Omental fat pad (tissue), 4 donors: ENCODE results near the gene CHCHD6. TPM values are rescaled to one million over a fixed set of nuclear protein-coding genes. Genes with fewer than 3 reads are reported as not detected.
A peak's percentile ranks its signal among the peaks of the same experiment; 100 is the strongest.

ENCODE experiments used
- ATAC-seq: fragments of 150-250 bp; one replicate; pipeline ENCODE4 v1.9.1; 2016; ENCODE audit warnings: mild to moderate bottlenecking, moderate library complexity; ENCODE audit not compliant: low FRiP score
- DNase-seq: peaks from one replicate; pipeline ENCODE4 v3.0.0-alpha.2; 2019; ENCODE audit warnings: low spot score
- total RNA-seq, 4 donors: library from RNA; depleted of rRNA; stranded (reverse); fragments of >200 nt; gene quantifications; one replicate each; pipeline ENCODE4 v1.1.0, GENCODE V29; 2016
- TF ChIP-seq, protein P1 (sequence below), 3 donors: fragments of 450-650 bp; IDR thresholded peaks; one replicate each; pipeline ENCODE4 v1.5.1; 2016 to 2017; ENCODE audit warnings: antibody characterized with exemption in 3 of 3, mild to moderate bottlenecking in 3 of 3, moderate library complexity in 2 of 3

CHCHD6 gene
- total RNA-seq, 4 donors from 2014 or later = 7.5 to 19.7 (median 11.5) TPM

DNA sequence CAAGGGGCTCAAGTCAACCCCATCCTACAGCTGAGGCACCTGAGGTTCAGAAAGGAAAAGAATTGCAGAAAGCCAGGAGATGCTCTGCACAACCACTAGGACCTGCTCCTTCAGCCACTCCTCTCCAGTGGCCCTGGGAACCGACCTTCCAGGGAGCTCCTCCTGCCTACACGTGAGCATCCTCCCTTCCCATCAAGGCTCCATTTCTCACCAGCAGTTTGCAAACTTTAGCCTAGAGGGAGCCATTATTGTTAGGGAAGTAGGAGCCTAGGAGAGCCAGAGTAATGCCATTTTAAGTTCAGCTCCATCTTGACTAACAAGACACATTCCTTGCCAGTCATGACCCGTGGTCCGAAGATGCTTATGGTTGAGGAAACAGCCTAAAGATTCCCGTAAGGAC is 11.2 kb upstream of the CHCHD6 start:
- TF ChIP-seq, protein P1, sequence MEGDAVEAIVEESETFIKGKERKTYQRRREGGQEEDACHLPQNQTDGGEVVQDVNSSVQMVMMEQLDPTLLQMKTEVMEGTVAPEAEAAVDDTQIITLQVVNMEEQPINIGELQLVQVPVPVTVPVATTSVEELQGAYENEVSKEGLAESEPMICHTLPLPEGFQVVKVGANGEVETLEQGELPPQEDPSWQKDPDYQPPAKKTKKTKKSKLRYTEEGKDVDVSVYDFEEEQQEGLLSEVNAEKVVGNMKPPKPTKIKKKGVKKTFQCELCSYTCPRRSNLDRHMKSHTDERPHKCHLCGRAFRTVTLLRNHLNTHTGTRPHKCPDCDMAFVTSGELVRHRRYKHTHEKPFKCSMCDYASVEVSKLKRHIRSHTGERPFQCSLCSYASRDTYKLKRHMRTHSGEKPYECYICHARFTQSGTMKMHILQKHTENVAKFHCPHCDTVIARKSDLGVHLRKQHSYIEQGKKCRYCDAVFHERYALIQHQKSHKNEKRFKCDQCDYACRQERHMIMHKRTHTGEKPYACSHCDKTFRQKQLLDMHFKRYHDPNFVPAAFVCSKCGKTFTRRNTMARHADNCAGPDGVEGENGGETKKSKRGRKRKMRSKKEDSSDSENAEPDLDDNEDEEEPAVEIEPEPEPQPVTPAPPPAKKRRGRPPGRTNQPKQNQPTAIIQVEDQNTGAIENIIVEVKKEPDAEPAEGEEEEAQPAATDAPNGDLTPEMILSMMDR (IDR thresholded peaks at IDR 0.05) = no peak
- DNase-seq (no peak), ATAC-seq (no peak)

DNA sequence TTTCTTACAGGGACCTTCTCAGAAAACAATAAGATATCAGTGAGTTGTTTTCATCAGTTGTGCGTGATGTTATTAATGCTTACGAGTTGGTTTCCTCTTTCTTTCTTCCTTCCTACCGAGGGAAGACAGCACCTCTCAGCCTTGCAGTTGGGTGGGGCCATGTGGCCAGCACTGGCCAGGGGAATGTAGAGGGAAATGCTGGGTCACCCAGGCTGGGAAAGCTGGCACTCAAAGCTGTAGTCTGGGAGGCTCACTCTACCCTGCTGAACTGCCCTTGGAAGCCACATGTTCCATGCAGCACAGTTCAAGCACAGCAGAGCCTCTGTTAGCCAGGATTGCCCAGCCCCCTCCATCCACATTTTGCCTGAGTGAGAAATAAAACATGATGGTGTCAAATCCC is 10.1 kb upstream of the CHCHD6 start:
- TF ChIP-seq, protein P1 (IDR thresholded peaks at IDR 0.05) = no peak
- ATAC-seq (no peak), DNase-seq (no peak)

DNA sequence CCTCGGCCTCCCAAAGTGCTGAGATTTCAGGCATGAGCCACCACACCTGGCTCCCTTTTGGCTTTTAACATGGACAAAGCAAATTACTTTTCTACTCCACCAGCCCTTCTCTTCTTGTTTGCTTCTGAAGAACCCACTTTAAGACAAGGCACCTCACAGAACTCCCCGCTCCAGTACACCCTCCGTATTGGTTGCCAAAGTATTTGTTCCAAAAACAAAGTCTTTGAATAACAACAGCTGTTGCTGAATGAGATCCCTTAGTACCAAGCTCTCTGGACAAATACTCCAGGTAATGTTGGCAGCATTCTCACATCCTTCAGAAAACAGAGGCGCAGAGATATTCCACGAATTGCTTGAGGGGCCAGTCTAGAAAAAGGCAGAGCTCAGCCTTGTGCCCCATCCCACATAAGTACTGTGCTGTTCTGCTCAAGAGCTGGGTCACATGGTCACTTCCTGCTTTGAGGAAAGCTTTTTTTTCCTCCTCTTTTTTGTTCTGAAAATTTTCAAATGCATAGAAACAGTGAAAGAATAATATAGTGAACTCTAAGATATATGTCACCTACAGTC is 7.3 kb upstream of the CHCHD6 start:
- no peak for DNase-seq
- TF ChIP-seq, protein P1 (IDR thresholded peaks at IDR 0.05) = no peak
- ATAC-seq = no peak

DNA sequence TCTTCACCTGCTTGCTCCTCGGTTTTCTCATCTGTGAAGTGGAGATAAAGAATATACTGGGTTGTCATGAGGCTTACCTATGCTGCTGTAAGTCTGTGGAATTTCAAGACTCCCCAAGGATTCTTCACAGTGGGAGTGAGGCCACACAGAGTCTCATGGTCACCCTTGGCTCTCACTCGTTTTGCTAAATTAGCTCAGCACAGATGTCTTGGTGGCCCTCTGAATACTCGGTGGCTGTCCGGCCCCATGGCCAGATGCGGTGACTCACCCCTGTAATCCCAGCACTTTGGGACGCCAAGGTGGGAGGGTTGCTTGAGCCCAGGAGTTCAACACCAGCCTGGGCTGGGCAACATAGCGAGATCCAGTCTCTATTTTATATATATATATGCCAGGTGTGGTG is 5.0 kb upstream of the CHCHD6 start:
- DNase-seq (no peak), ATAC-seq (no peak)
- TF ChIP-seq, protein P1 (IDR thresholded peaks at IDR 0.05) = no peak

DNA sequence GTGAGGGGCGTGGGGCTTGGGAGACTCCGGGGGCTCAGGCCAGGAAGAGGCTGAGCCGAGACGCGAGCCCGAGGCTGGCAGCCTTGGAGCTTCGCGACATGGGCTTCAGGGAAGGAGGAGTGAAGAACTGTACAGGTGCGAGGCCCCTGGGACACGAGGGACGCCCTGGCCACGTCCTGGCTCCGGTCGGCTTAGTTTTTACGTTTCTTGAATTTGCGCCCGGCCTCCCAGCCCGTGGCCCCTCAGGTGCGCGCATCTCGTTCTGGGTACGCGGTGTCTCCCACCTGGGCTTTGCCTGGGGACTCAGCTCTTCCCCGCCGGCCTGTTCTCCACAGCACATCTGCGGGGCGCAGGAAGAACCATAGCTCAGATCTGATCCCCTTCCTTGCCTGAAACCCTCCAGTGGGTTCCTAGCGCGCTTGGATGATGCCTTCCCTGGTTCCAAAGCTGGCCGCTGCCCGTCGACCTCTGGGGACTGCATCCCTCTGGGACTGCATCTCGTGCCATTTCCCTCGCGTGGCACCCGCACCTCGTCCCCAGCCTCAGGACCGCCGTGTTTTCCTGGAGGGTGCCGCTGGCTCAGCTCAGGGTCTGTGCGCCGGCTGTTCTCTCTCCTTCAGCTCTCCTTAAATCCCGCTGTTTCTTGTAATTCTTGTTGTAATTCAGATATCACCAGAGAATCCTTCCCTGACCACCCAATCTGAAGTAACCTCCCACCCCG is 614 bp downstream of the CHCHD6 start:
- TF ChIP-seq, protein P1 (IDR thresholded peaks at IDR 0.05) = no peak
- ATAC-seq (peak; percentile 15), DNase-seq (no peak)

DNA sequence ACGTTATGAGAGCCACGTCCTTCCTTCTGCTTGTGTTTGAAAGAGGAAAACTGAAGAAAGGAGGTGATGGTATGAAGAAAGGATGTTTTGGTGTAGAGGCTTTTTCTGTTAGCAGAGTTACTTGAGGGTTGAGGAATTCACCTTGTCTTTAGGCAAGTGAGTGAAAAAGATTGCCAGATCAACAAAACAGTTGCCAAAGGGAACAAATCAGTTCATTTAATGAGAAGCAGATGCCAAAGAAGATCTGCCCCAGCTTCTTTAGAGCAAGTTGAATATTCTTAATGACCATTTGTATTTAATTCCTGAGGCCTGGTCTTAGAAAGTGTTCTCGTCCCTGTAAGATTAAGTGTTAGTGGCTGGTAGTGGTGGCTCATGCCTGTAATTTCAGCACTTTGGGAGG is 2.6 kb downstream of the CHCHD6 start:
- no peak for DNase-seq
- ATAC-seq = no peak
- TF ChIP-seq, protein P1 (IDR thresholded peaks at IDR 0.05) = no peak
